GM19438 (cell line): ENCODE results near the gene TTC21A.
"Not testable (repeated sequence)": the region's sequence is repeated elsewhere in the genome, so short reads cannot be mapped to it uniquely, and the experiment has no call there.

Source experiments
- ATAC-seq: cut with Tn5 transposase; IDR thresholded peaks from one replicate; pipeline ENCODE4 v1.9.1; 2021; ENCODE audit warnings: low read depth; ENCODE audit not compliant: unreplicated experiment

TTC21A gene

DNA sequence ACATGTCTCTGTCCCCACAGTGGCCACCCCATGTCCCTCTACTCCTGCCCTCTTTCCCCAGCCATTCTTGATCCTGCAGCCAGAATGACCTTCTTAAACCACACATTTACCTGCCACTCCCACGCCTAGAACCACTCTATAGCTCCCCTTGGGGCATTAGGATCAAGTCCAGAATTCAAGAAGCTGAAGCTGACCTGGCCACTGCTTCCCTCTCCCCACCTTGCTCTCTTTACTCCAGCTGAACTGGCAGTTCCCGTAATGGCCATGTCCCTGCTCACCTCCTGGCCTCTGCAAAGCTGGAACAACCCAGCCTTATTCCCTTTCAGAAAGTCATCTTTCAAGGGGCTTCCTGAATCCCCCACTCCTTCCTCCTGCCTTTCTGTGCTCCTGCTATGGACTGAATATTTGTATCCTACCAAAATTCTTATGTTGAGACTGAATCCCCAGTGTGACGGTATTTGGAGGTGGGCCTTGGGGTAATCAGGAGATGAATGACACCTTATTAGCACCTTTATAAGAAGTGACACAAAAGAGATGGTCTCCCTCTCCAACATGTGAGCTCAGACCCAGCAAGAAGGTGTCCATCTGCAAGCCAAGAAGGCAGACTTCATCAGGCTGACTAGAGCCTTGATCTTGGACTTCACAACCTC lies 42.1 kb downstream of the TTC21A start:
- ATAC-seq = no peak

DNA sequence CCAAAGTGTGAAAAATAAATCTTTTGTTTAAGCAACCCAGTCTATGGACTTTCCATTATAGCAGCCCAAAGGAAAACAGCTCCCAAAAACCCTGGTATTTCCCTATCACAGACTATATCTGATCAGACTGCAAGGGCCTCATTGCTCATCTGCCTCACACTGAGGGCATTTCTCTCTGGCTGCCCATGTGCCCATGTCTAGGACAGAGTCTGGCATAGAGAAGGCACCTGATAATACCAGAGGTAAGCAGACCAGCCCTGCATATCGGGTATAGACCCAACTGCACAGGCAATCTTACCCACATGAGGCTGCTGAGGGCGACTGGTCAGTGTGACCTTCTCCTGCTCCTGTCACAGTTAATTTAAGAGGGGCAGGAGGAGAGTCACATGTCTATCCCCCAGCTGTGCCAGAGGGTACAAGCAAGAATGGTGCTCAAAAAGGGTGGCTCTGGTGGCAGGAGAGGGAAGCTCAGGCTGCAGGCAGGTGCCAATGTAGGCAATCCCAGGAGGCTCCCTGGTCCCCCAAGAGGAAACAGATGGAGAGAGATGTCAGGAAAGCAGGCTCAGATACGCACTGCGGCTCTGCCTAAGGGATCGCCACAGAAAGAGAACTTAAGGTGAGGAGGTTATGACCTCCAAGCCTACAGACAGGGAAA lies 42.8 kb downstream of the TTC21A start:
- ATAC-seq = no peak

DNA sequence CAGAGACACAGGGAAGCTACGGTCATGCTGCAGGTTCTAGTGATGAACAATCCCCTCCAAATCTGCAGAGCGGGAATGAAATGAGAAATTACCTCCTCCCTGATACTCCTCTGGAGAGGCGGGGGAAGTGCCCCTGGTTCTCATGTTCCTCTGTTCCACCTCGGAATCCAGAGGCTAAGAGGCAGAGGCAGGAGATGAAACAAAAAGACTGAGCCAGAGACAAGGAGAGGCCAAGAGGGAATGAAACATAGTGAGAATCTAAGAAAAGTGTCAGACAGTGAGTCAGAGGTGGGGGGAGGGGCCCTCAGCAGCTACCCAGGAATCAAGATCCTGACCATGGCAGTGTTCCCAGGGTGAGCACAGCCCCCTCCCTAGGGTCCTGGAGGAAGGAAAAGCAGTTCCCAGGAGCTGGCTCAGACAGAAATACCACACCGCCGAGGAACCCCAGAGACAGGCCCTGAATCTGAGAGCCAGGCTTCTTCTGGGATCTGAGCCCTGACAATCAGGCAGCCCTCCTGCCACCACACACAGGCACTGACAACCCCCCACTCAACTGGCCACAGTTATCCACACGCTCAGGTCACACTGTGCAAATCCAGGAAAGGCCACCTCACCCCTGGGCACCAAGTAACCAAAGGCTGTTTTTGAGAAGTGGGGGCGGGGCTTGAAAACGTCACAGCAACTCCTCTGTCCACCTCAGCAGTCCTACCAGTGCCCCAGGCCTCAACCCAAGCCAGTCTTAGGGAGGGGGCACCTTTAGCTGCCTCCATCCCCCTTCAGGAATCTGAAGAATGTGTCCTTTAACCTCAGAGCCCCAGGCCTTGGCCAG lies 43.5 kb downstream of the TTC21A start:
- no peak for ATAC-seq

DNA sequence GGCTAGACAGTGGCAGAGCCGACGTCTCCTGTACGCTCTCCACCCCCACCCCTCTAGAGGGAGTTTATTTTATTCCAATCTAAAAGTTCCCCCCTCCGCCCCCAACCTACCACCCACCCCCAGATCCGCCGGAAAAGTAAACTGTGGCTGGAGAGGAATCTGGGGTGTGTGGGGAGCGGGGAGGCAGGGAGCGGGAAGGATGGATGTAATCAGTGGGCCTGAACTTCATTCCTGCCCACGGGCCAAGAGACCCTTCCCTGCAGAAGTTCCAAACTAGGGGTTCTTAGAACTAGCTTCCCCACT lies 46.4 kb downstream of the TTC21A start:
- no peak for ATAC-seq

DNA sequence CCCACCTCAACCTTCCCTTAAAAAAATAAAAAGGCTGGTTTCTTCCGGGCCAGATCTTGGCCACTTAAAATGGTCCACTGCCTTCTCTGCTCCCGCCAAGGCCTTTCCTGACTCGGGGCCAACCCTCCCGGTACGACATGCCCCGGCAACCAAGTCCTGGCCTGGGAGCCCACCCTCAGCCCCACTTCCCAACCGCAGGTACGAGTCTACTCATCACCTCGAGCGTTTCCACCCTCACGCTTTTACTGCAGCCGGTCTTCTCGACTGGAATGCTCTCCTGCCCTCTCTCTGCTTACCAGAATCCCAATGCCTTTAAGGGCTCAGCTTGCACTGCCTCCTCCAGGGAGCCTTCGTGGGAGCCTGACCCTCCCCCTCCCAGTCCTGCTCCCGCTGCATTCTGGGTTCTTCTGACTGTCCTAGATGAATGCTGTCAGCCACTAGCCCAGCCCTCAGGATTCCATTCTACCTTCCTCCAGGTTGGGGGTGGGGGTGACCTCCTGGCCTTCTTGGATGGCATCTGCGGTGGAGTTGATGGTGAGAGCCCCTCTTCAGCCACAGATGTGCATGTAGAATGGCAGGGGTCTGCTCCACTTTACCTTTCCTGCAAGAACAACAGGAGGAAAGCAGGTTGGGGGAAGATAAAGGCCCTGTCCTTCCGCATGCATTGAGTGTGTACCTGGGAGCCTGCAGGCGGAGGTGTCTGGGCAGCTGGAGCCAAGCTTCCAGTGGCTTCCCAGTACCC lies 47.0 kb downstream of the TTC21A start:
- ATAC-seq = no peak

DNA sequence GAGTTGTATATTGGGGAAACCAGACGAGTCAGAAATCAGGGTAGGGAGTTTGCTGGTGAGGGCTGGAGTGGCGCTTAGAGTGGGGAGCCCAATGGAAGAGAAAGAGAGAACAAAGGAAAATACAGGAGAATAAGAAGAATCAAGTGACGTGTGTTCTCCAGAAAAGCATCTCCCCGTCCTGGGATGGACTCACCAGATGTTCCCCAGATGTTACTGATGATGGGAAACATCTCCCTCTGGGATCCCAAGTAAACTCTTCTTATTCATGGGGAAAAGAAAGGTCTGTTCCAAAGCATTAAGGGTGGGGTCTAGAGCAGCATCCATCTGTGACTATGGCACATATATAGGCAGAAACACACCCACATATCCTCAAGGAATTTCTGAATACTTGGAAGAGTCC lies 48.9 kb downstream of the TTC21A start:
- no peak for ATAC-seq

DNA sequence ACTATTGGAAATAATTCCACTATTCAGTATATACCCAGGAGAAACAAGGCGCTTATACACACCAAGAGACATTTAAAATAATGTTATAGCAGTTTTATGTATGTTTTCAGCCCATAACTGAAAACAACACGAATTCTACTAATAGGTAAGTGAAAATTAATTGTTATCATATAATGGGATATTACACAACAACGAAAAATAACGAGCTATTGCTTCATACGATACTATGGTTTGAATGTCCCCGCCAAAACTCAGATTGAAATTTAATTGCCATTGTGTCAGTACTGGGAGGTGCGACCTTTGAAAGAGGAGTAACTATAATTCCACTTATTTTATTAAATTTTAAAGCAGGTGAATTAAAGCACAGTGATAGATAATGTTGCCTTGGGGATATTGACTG lies 49.9 kb downstream of the TTC21A start:
- ATAC-seq = no peak

DNA sequence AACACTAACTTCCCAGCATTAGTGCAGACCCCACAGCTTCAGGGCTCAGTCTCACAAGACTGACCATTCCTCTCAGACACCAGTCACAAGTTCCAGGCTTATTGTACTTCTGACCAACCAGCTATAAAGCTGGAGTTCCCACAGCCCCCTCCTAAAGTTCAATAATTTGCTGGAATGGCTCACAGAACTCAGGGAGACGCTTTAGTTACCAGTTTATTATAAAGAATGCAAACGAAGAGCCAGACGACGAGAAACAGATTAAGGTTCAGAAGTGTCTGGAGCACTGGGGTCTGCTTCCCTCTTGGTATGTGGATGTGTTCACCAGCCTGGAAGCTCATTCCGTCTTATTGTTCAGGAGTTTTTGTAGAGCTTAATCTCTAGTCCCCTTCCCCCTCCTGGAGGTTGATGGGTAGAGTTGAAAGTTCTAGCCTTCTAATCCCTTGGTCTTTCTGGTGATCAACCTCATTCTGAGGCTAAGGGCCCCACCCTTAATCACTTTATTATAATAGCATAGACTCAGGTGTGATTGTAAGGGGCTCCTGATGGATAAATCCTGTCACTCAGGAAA lies 50.8 kb downstream of the TTC21A start:
- no peak for ATAC-seq

DNA sequence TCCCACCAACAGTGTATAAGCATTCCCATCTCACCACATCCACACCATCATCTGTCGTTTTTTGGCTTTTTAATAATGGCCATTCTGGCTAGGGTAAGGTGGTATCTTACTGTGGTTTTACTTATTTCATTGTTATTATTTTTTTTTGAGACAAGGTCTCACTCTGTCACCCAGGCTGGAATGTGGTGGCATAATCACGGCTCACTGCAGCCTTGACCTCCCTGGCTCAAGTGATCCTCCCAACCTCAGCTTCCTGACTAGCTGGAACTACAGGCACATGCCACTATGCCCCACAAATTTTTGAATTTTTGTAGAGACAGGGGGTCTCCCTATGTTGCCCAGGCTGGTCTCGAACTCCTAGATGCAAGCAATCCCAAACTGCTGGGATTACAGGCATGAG lies 56.9 kb downstream of the TTC21A start:
- no peak for ATAC-seq

DNA sequence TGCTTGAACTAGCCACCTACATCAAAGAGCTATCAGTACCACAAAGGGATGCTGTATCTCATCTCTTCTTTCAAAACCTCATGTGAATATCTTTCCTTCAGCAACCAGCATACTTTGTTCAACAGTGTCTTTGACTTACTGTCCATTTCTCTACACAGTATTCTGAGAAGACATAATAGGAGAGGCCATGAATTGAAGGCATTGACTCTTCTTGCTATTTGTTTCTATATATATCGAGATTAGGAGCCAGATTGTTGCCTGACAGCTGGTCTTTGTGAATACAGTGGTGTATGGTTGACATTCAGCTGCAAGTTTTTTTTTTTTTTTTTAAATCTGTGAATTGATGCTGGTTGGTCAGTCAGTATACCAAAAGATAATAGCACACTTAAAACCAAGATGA lies 58.0 kb downstream of the TTC21A start:
- ATAC-seq = no peak

DNA sequence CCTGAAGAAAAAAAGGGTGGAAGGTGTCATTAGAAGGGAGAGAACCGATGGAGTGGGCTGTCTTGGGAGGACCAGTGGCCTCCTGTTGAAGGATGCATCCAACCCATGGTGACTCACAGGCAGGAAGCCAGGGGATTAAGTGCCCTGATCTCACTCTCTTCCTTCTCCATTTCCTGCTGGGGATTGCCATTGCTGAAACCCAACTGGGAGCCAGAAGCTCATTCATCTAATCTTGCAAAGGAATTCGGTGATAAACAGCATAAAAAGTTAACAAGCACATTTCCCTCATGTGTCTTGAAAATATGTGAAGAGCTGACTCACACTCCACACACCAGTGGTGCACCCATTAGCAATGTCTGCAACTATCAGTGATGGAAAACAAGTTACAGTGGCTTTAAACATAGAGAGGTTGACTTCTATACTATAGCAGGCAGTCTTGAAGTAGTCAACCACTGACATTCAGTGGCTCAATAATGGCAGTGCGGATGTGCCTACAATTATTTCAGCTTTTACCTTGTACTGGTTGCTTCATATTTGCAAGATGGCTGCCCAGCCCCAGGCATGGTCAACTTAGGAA lies 58.7 kb downstream of the TTC21A start:
- ATAC-seq = no peak

DNA sequence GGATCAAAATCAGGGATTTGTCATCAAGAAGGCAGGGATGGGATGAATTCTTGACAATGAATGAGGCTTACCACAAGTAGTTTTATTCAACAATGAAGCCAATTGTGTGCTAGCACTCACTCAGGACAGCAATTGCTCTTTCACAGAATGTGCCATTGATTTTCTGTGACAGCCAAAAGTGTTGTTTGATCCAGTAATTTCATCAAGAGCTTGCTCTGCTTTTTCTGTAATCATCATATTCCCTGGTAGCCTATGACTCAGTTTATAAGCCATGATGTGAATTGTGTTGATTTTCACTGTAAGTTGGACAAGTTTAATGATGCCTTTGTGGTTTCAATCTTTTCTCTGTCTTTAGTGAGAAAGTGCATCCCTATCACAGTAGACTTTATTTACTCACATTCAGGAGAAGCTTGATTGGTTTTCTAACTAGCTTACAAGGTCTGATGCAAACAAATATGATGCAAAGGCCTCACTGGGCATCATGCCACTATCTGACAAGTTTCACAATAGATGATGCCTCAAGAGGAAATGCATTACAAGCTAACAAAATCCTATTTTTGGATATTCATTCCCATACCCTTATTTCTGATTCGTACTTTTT lies 59.6 kb downstream of the TTC21A start:
- no peak for ATAC-seq

DNA sequence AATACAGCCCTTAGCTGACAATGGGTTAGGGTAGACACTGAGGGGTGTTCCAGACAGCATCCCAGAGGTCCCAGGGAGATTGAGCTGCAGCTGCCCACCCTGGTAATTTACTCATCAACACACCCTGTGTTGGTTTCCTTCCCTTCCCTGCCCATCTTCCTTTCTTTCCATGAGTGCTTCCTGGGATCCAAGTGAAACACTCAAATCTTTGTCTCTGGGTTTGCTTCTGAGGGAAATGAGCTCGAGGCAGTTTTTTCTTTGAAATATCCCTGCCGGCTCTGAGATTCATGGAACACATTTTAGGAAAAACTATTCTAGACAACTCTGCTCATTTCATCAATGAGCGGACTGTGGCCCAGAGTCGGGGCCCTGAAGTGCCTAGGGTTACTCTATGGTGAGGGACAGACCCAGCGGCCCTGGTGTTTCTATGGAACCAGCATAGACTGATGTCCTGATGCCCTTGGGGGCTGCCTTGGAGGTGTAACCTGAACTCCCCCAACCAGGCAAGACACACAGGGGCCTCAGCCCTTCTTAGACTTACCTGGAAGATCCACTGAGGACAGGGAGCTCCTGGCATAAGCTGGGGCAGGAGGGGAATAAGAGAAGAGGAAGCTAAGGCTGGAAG lies 60.8 kb downstream of the TTC21A start:
- ATAC-seq = no peak

DNA sequence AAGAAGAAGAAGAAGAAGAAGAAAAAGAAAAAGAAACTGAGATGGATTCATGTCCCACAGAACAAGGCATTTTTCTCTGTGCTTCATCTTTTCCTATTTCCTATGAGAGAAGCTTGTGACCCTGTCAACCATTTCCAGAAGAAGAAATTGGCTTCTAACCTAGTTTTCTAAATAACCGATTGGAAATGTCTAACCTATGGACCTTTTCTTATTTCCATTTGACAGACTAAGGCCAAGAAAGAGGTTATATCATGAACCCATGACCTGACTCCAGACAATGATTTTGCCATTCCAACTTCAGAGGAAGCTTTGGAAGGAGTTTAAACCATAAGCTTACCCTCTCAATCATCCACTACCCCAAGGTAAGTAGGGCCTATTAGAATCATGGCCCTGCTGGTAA lies 62.2 kb downstream of the TTC21A start:
- ATAC-seq = no peak

DNA sequence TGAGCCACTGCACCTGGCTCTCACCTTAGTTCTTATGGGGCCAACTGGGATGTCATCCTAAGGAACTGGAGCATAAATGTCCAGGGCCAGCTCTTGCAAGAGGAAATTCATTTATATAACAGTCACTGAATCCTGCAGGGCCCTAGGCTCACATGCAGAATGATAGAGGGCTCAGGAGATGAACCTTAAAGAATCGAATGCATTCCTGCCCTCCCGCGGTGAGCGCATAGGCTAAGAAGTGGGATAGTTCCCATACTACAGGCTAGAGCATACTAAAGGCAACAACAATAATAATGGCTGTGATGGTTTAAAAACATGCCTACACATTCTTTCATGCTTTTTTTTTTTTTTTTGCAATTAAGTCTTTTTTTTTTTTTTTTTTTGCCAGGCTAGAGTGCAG lies 63.0 kb downstream of the TTC21A start:
- no peak for ATAC-seq

DNA sequence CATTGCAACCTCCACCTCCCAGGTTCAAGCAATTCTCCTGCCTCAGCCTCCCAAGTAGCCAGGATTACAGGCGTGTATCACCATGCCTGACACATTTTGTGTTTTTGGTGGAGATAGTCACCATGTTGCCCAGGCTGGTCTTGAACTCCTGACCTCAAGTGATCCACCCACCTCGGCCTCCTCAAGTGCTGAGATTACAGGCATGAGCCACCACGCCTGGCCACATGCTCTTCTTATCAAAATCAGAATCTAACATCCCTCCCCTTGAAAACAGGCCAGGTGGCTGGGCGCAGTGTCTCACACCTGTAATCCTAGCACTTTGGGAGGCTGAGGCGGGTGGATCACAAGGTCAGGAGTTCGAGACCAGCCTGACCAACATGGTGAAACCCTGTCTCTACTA lies 63.4 kb downstream of the TTC21A start:
- ATAC-seq = not testable (repeated sequence)

DNA sequence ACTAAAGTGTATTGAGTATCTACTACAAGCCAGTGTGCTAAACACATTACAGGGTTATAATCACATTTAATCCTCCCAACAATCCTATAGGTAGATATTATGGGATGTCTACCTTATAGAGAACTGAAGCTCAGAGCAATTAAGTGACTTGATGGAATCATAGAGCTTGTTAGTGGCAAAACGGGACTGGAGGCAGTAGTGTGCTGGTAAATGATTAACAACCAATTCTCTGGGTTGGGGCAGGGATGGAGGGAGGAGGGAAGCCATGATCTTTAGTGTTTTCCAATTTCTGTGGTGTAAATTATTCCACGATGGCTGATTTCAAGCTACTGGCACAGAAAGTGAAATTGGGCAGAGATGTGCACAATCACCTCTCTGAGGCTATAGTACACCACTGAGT lies 64.4 kb downstream of the TTC21A start:
- no peak for ATAC-seq

DNA sequence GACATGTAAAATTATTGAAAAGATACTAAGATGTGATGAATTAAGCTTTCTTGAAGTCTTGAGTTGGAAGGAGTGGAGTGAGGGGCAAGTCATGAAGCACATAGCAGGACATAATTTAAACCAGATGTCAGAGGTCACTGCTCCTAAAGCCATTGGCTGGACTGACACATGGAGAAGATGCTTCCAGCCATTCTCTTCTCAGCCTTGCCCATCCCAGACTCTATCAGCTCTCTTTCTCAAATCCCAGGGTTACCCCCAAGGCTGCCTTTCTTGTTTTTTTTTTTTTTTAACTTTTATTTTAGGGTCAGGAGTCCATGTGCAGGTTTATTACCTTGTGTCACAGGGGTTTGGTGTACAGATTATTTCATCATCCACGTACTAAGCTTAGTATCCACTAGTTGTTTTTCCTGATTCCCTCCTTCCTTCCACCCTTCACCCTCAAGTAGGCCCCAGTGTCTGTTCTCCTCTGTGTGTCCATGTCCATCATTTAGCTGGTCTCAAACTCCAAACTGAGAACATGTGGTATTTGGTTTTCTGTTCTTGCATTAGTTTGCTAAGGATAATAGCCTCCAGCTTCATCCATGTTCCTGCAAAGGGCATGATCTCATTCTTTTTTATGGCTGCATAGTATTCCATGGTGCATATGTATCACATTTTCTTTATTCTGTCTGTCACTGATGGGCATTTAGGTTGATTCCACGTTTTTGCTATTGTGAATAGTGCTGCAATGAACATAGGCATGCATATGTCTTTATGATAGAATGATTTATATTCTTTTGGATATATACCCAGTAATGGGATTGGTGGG lies 66.0 kb downstream of the TTC21A start:
- ATAC-seq = no peak
